ENCODE measurements around the gene C4orf46. TPM values are rescaled to one million over a fixed set of nuclear protein-coding genes. Genes with fewer than 3 reads are reported as not detected.

Gene C4orf46
- total RNA-seq, 1 donor from 2014 or later: 13.8 TPM

DNA sequence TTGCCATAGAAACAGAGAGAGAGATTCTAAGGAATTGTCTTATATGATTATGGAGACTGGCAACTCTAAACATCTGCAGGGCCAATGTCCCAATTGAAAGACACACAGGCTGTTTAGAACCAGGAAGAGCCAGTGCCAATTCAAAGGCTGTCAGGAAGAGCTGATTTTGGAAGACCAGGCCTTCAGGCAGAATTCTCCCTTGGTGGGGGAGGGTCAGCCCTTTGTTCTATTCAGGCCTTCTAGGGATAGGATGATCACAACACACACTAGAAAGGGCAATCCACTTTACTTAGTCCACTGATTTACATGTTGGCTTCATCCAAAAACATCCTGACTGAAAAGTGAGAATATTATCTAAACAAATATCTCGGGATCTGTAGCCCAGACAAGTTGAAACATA lies 15.2 kb downstream of the C4orf46 start:
- no peak for DNase-seq (ENCODE audit: extremely low read depth, low read depth, low spot score)

DNA sequence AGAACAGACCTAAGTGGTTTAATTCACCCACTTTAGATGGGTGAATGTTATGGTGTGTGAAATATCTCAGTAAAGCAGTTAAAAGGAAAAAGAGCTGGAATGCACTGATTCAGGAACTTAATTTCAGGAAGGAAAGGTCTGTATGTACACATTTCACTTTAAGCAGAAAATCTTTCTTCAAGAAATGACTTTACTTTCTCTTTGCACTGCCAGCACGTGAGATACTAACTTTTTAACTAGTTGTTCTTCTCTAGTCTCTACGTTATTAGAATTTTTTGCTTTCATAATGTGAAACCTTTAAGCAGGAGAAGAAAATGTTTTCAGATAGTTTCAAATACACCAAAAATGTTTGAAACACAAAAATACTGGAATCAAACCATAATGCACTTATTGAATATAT lies 18.8 kb downstream of the C4orf46 start:
- no peak for DNase-seq (ENCODE audit: extremely low read depth, low read depth, low spot score)

DNA sequence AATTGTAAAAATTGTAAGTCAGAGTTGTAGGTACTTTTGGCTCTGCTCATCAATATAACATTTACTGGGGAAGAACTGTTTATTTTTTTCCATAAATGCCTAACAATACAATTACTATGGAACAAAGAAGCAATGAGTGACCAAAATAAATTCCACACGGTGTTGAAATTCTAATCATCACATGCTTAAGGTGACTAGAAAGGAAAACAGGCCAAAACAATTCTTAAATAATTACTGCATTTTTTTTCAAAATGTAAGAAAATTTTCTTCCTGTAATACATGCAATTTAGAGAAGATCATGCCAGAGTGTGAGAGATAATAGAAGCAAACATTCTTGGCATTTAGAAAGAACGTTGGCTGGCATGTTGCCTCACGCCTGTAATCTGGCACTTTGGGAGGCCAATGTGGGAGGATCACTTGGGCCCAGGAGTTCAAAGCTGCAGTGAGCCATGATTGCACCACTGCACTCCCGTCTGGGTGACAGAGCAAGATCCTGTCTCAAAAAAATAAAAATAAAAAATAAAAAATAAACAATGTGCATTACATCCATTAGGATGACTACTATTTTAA lies 22.5 kb downstream of the C4orf46 start:
- DNase-seq (ENCODE audit: extremely low read depth, low read depth, low spot score): no peak

DNA sequence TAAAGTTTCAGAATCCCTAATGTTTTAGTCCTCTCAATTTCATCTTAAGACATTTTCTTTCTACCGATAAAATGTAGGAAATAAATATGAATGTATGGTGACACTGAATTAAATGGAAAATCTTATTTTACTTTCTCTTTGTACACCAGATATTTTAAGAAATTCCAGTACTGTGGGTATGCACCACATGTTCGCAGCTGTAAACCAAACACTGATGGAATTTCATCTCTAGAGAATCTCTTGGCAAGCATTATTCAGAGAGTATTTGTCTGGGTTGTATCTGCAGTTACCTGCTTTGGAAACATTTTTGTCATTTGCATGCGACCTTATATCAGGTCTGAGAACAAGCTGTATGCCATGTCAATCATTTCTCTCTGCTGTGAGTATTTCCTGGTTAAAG lies 26.9 kb downstream of the C4orf46 start:
- DNase-seq (ENCODE audit: extremely low read depth, low read depth, low spot score): no peak

DNA sequence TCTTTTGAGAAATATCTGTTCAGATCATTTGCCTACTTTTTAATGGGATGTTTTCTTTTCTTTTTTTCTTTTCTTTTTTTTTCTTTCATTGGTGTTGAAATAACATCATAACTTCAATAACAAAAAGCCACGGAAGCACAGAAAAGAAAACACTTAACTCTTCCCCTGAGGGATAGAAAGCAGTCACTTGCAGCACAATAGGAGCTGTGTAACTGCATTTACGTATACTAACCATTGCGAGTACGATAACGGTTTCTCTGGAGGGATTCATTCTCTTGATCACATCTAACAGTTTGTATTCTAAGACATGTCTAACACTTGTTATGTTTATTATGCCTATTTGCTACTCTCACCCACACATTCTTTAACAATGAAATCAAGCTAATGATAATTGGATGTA lies 27.3 kb downstream of the C4orf46 start:
- no peak for DNase-seq (ENCODE audit: extremely low read depth, low read depth, low spot score)

DNA sequence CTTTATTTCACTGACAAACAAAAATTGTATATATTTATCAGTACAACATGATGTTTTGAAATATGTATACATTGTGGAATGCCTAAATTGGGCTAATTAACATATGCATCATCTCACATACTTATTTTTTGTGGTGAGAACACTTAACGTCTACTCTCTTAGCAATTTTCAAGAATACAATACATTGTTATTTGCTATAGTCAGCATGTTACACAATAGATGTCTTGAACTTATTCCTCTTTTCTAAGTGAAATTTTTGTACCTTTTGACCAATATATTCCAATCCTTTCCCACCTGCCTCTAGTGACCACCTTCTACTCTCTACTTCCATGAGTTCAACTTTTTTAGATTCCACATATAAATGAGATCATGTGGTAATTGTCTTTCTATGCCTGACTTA lies 35.1 kb downstream of the C4orf46 start:
- no peak for DNase-seq (ENCODE audit: extremely low read depth, low read depth, low spot score)

DNA sequence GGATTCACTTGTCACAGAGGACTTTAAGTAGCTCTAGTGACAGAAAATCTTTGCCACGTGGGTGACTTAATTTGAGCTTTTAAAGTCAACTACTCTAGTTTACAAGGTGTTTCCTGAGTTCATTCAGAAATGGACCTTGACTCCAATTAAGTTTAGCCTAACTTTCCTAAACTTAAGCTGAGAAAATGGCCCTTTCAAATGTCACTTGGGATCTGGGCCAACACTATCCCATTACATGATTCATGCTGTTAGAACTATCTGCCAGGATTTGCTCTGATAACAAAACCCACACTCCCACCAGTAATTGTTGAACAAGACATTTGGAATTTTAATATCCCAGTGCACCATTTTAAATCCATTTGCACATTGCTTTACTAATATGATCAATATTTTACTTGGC lies 40.8 kb downstream of the C4orf46 start:
- no peak for DNase-seq (ENCODE audit: extremely low read depth, low read depth, low spot score)

DNA sequence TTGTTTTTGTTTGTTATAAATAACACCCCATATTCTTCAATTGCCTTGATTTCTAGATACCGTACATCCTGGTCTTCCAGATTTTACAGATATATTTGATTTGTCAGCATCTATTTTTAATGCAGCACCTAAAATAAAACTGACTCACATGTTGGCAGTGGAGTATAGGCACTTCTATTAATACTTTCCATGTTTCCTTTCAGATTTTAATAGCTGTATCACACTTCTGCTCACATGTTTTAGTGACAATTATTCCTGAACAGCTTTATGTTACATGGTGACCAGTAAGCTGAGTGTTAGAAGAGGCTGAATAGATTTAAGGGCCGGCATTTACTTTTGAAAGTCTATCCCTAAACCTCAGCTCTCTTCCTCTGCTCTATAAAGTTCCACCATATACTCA lies 46.1 kb downstream of the C4orf46 start:
- DNase-seq (ENCODE audit: extremely low read depth, low read depth, low spot score): no peak

DNA sequence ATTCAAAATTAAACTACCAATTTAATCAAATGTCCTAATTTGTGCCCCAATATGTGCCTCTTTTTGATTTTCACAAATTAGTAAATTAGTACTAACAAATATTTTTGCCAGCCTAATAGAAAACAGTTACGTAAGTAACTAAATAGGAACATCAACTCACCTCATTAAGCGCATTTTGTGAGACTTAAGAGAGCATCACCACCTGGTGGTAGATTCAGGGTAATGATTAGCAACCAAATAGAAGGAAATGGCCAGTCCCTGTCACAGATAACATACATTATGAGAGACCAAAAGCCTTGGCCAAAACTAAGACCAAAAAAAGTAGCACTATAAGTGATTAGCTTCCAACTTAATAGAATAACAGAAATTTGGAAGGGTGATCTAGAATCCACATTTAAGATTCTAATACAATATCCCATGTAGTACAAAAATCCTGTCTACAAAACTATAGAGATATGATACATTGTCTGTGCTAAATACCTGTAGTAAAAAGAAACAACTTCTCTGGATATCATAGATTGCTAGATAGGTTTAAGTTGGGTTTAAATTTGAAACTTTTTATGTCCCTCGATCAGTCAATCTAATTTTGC lies 46.7 kb downstream of the C4orf46 start:
- peak; percentile 37 for DNase-seq (ENCODE audit: extremely low read depth, low read depth, low spot score)

DNA sequence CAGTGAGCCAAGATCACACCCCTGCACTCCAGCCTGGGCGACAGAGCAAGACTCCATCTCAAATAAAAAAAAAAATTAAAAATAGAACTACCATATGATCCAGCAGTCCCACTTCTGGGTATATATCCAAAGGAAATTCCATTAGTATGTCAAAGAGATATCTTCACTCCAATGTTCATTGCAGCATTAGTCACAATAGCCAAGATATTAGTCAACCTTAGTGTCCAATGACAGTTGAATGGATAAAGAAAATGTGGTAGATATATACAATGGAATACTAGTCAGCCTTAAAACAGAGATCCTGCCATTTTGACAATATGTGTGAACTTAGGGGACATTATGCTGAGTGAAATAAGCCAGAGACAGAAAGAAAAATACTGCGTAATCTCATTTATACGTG lies 49.4 kb downstream of the C4orf46 start:
- no peak for DNase-seq (ENCODE audit: extremely low read depth, low read depth, low spot score)

DNA sequence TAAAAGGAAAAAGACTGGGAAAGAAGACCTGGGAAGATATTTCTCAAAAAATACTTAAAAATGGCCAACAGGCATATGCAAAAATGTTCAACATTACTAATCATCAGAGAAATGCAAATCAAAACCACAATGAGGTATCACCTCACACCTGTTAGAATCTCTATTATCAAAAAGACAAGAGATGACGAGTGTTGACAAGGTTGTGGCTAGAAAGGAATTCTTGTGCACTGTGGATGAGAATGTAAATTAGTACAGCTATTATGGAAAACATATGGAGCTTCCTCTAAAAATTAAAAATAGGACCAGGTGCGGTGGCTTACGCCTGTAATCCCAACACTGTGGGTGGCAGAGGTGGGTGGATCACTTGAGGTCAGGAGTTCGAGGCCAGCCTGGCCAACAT lies 50.0 kb downstream of the C4orf46 start:
- DNase-seq (ENCODE audit: extremely low read depth, low read depth, low spot score): no peak

DNA sequence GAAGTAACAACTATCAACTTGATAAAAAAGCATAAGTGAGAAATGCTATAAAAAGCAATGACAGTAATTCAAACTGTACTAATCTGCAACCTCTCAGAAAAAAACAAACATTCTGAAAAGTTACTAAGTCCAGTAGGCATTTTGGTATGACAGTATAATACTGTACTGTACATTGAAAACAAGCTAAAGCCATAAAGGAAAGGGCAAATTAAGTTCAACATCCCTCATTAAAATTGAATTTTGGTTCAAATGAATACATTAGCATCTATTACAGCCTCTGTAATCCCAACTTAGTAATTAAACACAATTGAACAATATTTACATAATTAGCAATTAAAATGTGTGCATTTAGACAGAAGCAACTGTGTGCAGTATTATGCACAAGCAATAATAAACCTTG lies 53.7 kb downstream of the C4orf46 start:
- no peak for DNase-seq (ENCODE audit: extremely low read depth, low read depth, low spot score)

Other genes with a start within 250 kb of the C4orf46 start
- gene RXFP1, start 150.0 kb downstream of the C4orf46 start, total RNA-seq: not detected in 2 replicates
- 20.0 and 33.1 TPM in 2 replicates for gene ETFDH, start 409 bp upstream of the C4orf46 start, total RNA-seq
- gene PPID, start 51.5 kb upstream of the C4orf46 start, total RNA-seq: 33.2 and 35.5 TPM in 2 replicates
- gene FNIP2, start 97.1 kb upstream of the C4orf46 start, total RNA-seq: 24.2 and 25.2 TPM in 2 replicates

Data from glomerular endothelial cell (primary cell).